Hepatocyte (in vitro differentiated cells): ENCODE measurements around the gene MACIR.

Experiments
- CTCF ChIP-seq: fragments of 200-600 bp; sonication (generic); IDR thresholded peaks from 2 replicates; pipeline ENCODE4 v1.5.1; 2016; ENCODE audit warnings: antibody characterized with exemption, mild to moderate bottlenecking; ENCODE audit not compliant: poor library complexity
- EZH2phosphoT487 ChIP-seq: fragments of 200-600 bp; sonication (generic); IDR thresholded peaks from one replicate; pipeline ENCODE4 v1.6.1; 2018; ENCODE audit warnings: antibody characterized with exemption, mild to moderate bottlenecking, low read depth, moderate library complexity; ENCODE audit not compliant: unreplicated experiment, severe bottlenecking

DNA sequence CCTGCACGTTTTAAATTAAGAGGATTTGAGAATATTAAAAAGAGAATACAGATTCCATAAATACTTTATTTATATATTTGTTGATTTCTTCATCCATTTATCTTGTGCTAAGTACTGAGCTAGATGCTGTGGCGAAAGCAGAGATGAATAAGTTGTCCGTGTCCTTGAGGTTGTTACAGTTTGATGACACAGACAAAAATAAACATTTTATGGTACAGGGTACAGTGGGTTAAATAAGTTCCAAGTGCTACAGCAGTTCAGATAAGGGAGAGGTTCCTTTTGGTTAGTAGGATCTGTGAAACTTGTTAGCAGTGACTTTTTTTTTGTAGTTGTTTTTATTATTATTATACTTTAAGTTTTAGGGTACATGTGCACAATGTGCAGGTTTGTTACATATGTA, 50.2 kb downstream of the MACIR start:
- no peak for TF ChIP-seq EZH2phosphoT487
- TF ChIP-seq CTCF: no peak
